Activated CD8-positive, alpha-beta memory T cell treated with anti-CD3 and anti-CD28 coated beads for 48 hours (primary cell): ENCODE data around the gene MITD1.
A peak's percentile ranks its signal among the peaks of the same experiment; 100 is the strongest.
"Not testable (repeated sequence)": the region's sequence is repeated elsewhere in the genome, so short reads cannot be mapped to it uniquely, and the experiment has no call there.

Experiments used
- DNase-seq, 3 experiments: peaks; one replicate each; pipeline ENCODE4 v3.0.0-alpha.2; 2020; ENCODE audit warnings: low read depth in 2 of 3, low spot score in 2 of 3

MITD1 gene

GRCh38 chr2:99180755-99181623 lies at the start of gene MITD1, which contains the start of gene MRPL30:
MITD1 (minus strand) TSS chr2:99181058; CDS start chr2:99180981, 77 bp downstream.
MRPL30 (plus strand) TSS chr2:99181184; CDS start chr2:99186204, 5,020 bp downstream.
- peak; percentile 59 to 75 (median 72) for DNase-seq

DNA sequence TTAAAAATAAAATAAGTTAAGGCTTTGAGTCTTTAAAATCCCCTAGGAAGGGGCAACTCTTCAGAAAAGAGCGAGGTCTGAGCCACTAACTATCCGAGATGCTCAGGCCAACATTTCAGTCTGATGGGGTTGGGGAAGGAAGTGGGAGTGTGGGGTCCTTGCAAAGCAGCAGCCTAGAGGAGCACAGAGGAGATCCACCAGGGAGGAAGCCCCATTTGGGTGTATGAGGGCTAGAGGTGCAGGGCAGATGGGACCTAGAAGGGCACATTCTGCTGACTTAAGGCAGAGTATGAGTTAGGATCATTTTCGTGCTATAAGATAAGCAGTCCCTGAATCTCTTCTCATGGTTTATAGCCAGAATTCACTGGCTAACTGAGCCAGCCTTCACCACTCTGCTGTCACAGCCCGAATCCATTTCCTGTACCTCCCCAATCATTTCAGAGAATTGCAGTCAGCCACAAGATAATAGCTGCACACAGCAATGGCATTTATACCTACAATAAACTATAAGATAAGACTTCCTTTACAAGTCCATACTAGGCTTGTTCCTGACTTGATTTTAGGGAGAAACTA lies 37.2 kb upstream of the MITD1 start:
- no peak for DNase-seq

DNA sequence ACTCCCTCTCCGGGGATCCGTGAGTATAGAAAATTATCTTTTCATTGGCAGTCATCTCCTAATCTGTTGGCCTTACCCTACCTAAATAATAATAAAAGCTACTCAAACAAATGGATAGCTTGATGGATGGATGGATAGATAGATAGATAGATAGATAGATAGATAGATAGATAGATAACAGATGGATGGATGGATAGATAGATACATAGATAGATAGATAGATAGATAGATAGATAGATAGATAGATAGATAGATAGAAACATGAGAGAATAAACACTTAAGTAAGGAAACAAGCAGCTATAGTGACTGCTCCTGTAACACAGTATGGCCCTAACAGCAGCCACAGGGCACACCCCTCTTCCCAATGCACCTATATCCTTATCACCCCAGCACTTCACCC lies 35.2 kb upstream of the MITD1 start:
- no peak for DNase-seq

GRCh38 chr2:99205491-99205890 lies 24.6 kb upstream of the MITD1 start:
- DNase-seq = no peak

GRCh38 chr2:99201959-99202678 lies 21.3 kb upstream of the MITD1 start:
- no peak for DNase-seq

- no peak for DNase-seq
Observed at GRCh38 chr2:99200076-99200800, 19.4 kb upstream of the MITD1 start.

- no peak for DNase-seq
Observed at GRCh38 chr2:99198103-99198841, 17.4 kb upstream of the MITD1 start.

DNA sequence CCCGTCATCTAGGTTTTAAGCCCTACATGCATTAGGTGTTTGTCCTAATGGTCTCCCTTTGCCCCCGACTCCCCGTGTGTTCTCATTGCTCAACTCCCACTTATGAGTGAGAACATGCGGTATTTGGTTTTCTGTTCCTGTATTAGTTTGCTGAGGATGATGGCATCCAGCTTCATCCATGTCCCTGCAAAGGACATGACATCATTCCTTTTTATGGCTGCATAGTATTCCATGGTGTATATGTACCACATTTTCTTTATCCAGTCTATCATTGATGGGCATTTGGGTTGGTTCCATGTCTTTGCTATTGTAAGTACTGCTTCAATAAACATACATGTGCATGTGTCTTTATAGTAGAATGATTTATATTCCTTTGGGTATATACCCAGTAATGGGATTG lies 11.5 kb upstream of the MITD1 start:
- DNase-seq = not testable (repeated sequence)

DNA sequence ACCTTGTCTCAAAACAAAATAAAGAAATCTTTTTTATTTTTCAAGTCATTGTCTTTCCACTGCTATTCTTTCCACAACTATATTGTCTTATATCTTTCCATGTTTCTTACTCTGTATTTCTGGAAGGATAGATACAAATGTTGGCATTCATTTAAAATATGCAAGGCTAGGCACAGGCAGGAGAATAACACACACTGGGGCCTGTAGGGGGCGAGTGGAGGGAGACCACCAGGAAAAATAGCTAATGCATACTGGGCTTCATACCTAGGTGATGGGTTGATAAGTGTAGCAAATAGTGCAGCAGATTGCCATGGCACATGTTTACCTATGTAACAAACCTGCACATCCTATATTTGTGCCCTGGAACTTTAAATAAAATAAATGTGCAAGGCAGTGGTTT lies 9.7 kb upstream of the MITD1 start:
- no peak for DNase-seq

GRCh38 chr2:99188357-99188756 lies 7.5 kb upstream of the MITD1 start:
- no peak for DNase-seq

- no peak for DNase-seq
Observed at GRCh38 chr2:99187011-99187410, 6.2 kb upstream of the MITD1 start.

DNA sequence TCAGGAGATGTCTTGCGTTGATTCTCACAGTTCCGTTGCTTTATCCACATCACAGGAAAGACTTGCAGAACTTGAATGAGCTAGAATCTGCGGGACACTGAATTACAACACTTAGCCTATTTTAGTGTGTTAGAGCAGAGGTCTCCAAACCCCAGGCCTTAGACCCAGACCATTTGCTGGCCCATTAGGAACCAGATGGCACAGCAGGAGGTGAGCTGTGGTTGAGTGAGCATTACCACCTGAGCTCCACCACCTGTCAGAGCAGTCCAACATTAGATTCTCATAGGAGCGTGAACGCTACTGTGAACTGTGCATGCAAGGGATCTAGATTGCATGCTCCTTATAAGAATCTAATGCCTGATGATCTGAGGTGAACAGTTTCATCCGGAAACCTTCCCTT lies 4.0 kb upstream of the MITD1 start:
- no peak for DNase-seq

DNA sequence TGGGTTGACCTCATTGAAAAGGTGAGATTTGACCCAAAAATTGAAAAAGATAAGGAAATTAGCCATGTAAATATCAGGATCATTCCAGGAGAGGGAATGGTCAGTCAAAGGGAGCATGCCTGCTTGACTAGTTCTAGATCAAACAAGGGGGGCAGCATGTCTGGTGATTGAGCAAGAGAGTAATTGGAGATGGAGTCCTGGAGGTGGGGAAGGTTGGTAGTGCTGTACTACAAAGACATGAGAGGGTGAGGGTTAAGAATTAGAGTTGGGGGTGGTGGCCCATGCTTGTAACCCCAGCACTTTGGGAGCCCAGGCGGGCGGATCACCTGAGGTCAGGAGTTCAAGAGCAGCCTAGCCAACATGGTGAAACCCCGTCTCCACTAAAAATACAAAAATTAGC lies 2.2 kb upstream of the MITD1 start:
- DNase-seq = no peak

- DNase-seq = no peak
Observed at GRCh38 chr2:99181624-99182000, 754 bp upstream of the MITD1 start.

GRCh38 chr2:99171377-99172140 lies 9.3 kb downstream of the MITD1 start:
- DNase-seq = no peak

GRCh38 chr2:99169534-99169933 lies 11.3 kb downstream of the MITD1 start:
- DNase-seq = no peak

DNA sequence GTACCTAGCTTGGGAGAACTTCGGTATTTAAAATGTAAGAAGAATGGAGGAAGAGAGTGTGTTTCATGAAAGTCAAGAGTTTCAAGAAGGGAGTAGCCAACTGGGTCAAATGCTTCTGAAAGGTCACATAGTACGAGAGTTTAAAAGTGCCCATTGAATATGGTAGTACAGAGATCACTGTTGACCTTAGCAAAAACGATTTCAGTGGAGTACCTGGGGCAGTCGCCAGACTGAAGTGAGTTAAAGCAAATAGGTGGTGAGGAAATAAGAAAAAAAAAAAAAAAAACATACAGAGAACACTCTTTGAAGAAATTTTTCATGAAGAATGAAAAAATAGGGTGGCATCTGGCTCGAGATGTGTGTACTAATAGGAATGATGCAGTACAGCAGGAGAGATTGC lies 14.6 kb downstream of the MITD1 start:
- no peak for DNase-seq

DNA sequence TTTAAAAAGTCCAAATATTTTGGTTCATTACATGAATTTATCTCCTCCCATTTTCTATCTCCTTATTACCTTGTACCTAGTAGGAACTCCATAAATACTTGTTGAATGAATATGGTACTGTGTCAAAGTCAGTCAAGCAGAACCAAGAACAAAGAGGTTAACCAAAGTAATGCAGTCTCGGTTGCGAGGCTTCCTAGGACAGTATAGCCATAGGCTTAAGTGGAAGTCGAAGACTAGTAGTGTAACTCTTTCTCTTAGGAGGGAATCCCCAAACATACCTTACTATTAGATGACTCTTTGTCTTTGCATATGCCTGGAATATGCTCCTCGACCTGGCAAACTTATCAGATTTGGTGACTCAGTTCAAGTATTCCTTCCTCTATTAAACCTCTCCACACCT lies 21.3 kb downstream of the MITD1 start:
- no peak for DNase-seq

DNA sequence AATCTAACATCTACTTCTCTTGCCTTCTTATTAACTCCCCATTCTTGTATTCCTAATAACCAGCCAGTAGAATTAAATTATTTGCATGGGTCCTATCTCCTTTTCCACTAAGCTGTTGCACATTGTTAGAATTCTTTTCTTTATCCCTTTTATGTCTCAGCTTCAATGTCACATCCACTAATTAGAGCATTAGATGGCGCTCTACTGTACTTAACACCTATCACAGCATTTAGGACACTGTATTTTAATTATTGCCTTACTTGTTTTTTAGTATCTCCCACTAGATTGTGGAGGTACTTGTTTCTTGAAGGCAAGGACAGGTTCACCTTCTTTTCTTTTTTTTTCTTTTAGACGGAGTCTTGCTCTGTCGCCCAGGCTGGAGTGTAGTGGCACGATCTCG lies 22.3 kb downstream of the MITD1 start:
- no peak for DNase-seq

- DNase-seq = no peak
Observed at GRCh38 chr2:99156891-99157290, 24.0 kb downstream of the MITD1 start.
